Activated CD4-positive, alpha-beta T cell treated with anti-CD3 and anti-CD28 coated beads, Interleukin-2, amount 10 ng/mL, durations not matched to agents 24 days and 14 days (primary cell): Measurements from ENCODE around the gene C3. TPM values are rescaled to one million over a fixed set of nuclear protein-coding genes. Genes with fewer than 3 reads are reported as not detected.
"Not testable (repeated sequence)": the region's sequence is repeated elsewhere in the genome, so short reads cannot be mapped to it uniquely, and the experiment has no call there.

ENCODE experiments used
- DNase-seq: peaks from one replicate; pipeline ENCODE4 v3.0.0; 2022
- H3K27ac Mint-ChIP-seq: one replicate; pipeline ENCODE4 v1.8.0; 2022; ENCODE audit warnings: mild to moderate bottlenecking, mixed read lengths
- H3K27me3 Mint-ChIP-seq: one replicate; pipeline ENCODE4 v1.8.0; 2022; ENCODE audit warnings: mixed read lengths
- H3K36me3 Mint-ChIP-seq: one replicate; pipeline ENCODE4 v1.8.0; 2022; ENCODE audit warnings: low read depth, mild to moderate bottlenecking, mixed read lengths
- H3K4me1 Mint-ChIP-seq: one replicate; pipeline ENCODE4 v1.8.0; 2021; ENCODE audit warnings: mixed read lengths
- H3K4me3 Mint-ChIP-seq: one replicate; pipeline ENCODE4 v1.8.0; 2022; ENCODE audit warnings: mild to moderate bottlenecking, moderate library complexity, mixed read lengths
- H3K9me3 Mint-ChIP-seq: one replicate; pipeline ENCODE4 v1.8.0; 2021; ENCODE audit warnings: mixed read lengths
- intact Hi-C: fragments of 100-400 bp; cut with micrococcal nuclease; formaldehyde crosslinking; loops from one replicate; pipeline ENCODE4 v1.15.1; 2023
- total RNA-seq: library from RNA; stranded (reverse); gene quantifications from 2 replicates; pipeline ENCODE4 v1.2.3, GENCODE V29; 2022

C3 gene
- total RNA-seq, 1 donor from 2014 or later, result 4.8 TPM

DNA sequence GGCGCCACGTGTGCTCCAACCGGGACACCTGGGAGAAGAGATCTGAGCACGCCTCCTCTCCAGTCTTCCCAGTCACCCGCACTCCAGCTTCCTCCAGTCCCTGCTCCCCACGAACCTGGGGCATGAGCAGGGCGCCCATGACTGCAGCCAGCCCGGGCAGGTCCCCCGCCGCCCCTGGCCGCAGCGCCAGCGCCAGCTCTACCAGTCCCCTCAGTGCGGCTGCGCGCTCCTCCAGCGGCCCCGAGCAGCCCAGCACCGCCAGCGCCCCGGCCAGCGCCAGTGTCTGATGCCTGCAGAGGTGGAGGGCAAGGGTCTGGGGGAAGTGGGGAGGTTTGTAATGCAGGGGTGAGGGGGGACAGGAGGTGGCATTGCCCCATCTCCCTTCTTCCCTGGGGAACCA, 33.7 kb upstream of the C3 start:
- no peaks in the 10 kb centered on the region for H3K27me3 Mint-ChIP-seq
- intact Hi-C loops, result loop anchor here (5.0 kb wide), 1 partner anchor 237 kb away; no protein-coding TSS in a partner anchor
- no peak overlapping the region for H3K27ac Mint-ChIP-seq
- no peak for DNase-seq
- no peaks in the 10 kb centered on the region for H3K9me3 Mint-ChIP-seq
- H3K4me1 Mint-ChIP-seq, result peaks cover 15% of the 10 kb centered on the region
- peaks cover 45% of the 10 kb centered on the region for H3K36me3 Mint-ChIP-seq
- H3K4me3 Mint-ChIP-seq, result no peak overlapping the region

DNA sequence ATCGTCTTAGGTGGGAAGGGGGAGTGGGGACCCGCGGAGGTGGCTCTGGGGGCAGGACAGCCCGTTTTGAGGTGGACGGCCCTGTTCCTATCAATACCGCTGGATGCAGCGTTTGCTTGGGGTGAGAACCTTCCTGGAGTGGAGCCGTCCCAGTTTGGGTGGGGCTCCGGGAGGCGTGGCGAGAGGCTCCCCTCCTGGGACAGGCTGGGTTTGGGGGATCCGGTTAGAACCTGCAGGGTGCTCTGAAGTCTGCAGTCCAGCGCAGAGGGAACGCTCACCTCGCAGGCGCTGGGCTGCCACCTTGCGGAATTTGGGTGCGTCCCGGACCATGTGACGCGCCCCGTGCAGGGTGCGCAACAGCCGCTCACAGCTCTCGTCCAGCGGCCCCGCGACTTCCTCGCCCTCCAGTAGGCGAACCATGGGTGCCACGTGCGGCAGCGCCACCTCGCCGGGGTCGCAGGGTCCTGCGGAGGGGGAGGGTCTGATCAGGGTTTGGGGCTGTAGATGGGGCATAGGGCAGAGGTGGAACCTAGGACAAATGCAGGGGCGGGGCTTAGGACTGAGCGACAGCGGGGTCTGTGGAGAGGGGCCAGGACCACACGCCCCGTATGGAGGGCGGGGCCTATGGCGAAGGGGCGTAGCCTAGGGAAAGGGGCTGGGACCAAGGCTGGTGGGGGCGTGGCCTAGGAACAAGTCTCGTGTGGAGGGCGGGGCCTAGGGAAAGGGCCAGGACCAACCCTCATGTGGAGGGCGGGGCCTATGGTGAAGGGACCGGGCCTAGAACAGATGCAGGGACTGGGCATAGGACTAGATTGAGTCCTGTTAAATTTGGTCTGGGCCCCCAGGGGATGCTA, 33.0 kb upstream of the C3 start:
- Mint-ChIP-seq H3K27ac (peak overlapping the region; percentile 96), H3K36me3 (peaks cover 43% of the 10 kb centered on the region), H3K4me1 (peaks cover 15% of the 10 kb centered on the region), H3K9me3 (no peaks in the 10 kb centered on the region), H3K4me3 (peak overlapping the region; percentile 81), H3K27me3 (no peaks in the 10 kb centered on the region)
- intact Hi-C loops, result loop anchor here (1.0 to 5.0 kb wide), 3 partner anchors 13 to 236 kb away; partner anchors contain the start of gene SH2D3A
- peak; percentile 95 for DNase-seq

GRCh38 chr19:6752256-6753177, 32.1 kb upstream of the C3 start:
- Mint-ChIP-seq H3K9me3 (no peaks in the 10 kb centered on the region), H3K4me1 (peaks cover 13% of the 10 kb centered on the region), H3K4me3 (peak overlapping the region; percentile 81), H3K36me3 (peaks cover 46% of the 10 kb centered on the region), H3K27ac (peak overlapping the region; percentile 8), H3K27me3 (no peaks in the 10 kb centered on the region)
- DNase-seq, result no peak
- intact Hi-C loops, result loop anchor here (1.0 to 5.0 kb wide), 3 partner anchors 14 to 235 kb away; partner anchors contain the start of gene SH2D3A

DNA sequence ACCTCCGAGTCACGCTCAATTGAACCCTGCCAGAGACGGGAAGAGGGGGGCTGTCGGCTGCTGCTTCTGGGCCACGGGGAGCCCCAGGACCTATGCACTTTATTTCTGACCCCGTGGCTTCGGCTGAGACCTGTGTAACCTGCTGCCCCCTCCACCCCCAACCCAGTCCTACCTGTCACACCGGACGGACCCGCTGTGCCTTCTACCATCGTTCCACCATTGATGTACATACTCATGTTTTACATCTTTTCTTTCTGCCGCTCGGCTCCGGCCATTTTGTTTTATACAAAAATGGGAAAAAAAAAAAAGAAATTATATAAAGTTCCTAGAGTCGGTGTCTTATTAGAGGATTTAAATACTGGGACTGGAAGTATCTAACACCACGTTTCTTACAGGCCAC, 30.7 kb upstream of the C3 start:
- no peak for DNase-seq
- intact Hi-C loops, result loop anchor here (5.0 kb wide), 1 partner anchor 234 kb away; no protein-coding TSS in a partner anchor
- Mint-ChIP-seq H3K27ac (no peak overlapping the region), H3K4me1 (peaks cover 10% of the 10 kb centered on the region), H3K27me3 (no peaks in the 10 kb centered on the region), H3K9me3 (no peaks in the 10 kb centered on the region), H3K36me3 (peaks cover 54% of the 10 kb centered on the region), H3K4me3 (no peak overlapping the region)

- Mint-ChIP-seq H3K4me3 (no peak overlapping the region), H3K36me3 (peaks cover 60% of the 10 kb centered on the region), H3K27ac (no peak overlapping the region), H3K4me1 (peaks cover 10% of the 10 kb centered on the region), H3K9me3 (no peaks in the 10 kb centered on the region), H3K27me3 (no peaks in the 10 kb centered on the region)
- intact Hi-C loops, result loop anchor here (5.0 kb wide), 1 partner anchor 233 kb away; no protein-coding TSS in a partner anchor
- DNase-seq, result no peak
These were observed 29.6 kb upstream of the C3 start for GRCh38 chr19:6750062-6750461.

GRCh38 chr19:6748543-6748942, 28.1 kb upstream of the C3 start:
- H3K27me3 Mint-ChIP-seq, H3K27ac Mint-ChIP-seq, H3K4me3 Mint-ChIP-seq, intact Hi-C loops, DNase-seq, H3K9me3 Mint-ChIP-seq: not testable (repeated sequence)
- H3K4me1 Mint-ChIP-seq, result peaks cover 11% of the 10 kb centered on the region
- peaks cover 58% of the 10 kb centered on the region for H3K36me3 Mint-ChIP-seq

GRCh38 chr19:6745965-6746364, 25.5 kb upstream of the C3 start:
- Mint-ChIP-seq H3K27ac (no peak overlapping the region), H3K9me3 (no peaks in the 10 kb centered on the region), H3K4me1 (peaks cover 9% of the 10 kb centered on the region), H3K36me3 (peaks cover 54% of the 10 kb centered on the region), H3K4me3 (no peak overlapping the region), H3K27me3 (no peaks in the 10 kb centered on the region)
- no peak for DNase-seq
- intact Hi-C loops, result no loop called here

GRCh38 chr19:6744381-6745301, 24.2 kb upstream of the C3 start:
- DNase-seq, result no peak
- Mint-ChIP-seq H3K4me3 (no peak overlapping the region), H3K27ac (no peak overlapping the region), H3K27me3 (no peaks in the 10 kb centered on the region), H3K4me1 (peaks cover 11% of the 10 kb centered on the region), H3K9me3 (no peaks in the 10 kb centered on the region), H3K36me3 (peaks cover 48% of the 10 kb centered on the region)
- intact Hi-C loops, result no loop called here

- Mint-ChIP-seq H3K9me3 (no peaks in the 10 kb centered on the region), H3K4me3 (no peak overlapping the region), H3K4me1 (peaks cover 16% of the 10 kb centered on the region), H3K27me3 (no peaks in the 10 kb centered on the region), H3K27ac (peak overlapping the region; percentile 49), H3K36me3 (peaks cover 45% of the 10 kb centered on the region)
- no peak for DNase-seq
- intact Hi-C loops, result no loop called here
These were observed 23.4 kb upstream of the C3 start for GRCh38 chr19:6743714-6744380.

- Mint-ChIP-seq H3K27ac (no peak overlapping the region), H3K27me3 (no peaks in the 10 kb centered on the region), H3K4me3 (no peak overlapping the region), H3K9me3 (no peaks in the 10 kb centered on the region), H3K36me3 (peaks cover 39% of the 10 kb centered on the region), H3K4me1 (peaks cover 24% of the 10 kb centered on the region)
- no peak for DNase-seq
- intact Hi-C loops, result no loop called here
These were observed 22.6 kb upstream of the C3 start for GRCh38 chr19:6743066-6743465.

DNA sequence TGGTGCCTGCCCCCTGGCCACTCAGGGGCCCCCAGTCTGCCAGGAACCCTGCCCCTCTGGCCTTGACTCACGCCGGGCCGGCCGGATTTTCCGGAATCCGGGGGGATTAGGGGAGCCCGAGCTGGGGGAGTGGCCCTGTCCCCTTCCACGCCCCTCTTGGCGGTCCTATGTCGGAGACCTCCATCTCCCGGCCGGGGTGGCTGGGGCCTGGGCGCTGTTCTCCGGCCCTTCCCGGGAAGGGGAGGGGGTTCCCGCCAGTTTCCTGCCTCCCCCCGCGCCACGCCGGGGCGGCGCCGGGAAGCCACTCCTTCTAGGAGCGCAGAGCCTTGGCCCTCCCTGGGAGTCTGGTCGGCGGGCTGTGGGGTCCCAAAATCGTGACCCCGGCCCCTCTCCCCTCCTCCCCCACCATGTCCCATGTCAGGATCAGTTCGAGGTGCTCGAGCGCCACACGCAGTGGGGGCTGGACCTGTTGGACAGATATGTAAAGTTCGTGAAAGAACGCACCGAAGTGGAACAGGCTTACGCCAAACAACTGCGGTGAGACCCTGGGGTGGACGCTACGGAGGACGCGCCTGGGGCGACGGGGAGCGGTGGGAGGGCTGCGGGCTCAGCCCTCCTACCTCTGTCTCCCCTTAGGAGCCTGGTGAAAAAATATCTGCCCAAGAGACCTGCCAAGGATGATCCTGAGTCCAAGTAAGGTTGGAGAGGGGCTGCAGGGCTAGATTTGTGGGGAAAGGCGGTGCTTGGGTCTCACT, 20.3 kb upstream of the C3 start:
- Mint-ChIP-seq H3K27me3 (no peaks in the 10 kb centered on the region), H3K9me3 (no peaks in the 10 kb centered on the region), H3K4me3 (peak overlapping the region; percentile 98), H3K27ac (peak overlapping the region; percentile 63), H3K4me1 (peaks cover 38% of the 10 kb centered on the region), H3K36me3 (peaks cover 37% of the 10 kb centered on the region)
- intact Hi-C loops, result no loop called here
- DNase-seq, result peak; percentile 75
